ENCODE results near the gene ANO3. TPM values are rescaled to one million over a fixed set of nuclear protein-coding genes. Genes with fewer than 3 reads are reported as not detected.
A peak's percentile ranks its signal among the peaks of the same experiment; 100 is the strongest.

The ANO3 gene
- polyA plus RNA-seq, 4 donors, result 0.33 to 4.0 (median 2.8) TPM

GRCh38 chr11:26350002-26350401, 18.1 kb downstream of the ANO3 start:
- no peak for DNase-seq (ENCODE audit: low read depth in 4 of 4, low spot score in 3 of 4)

GRCh38 chr11:26353010-26353409, 21.1 kb downstream of the ANO3 start:
- no peak for DNase-seq (ENCODE audit: low read depth in 4 of 4, low spot score in 3 of 4)

GRCh38 chr11:26359055-26359454, 27.1 kb downstream of the ANO3 start:
- no peak for DNase-seq (ENCODE audit: low read depth in 4 of 4, low spot score in 3 of 4)

- DNase-seq (ENCODE audit: low read depth in 4 of 4, low spot score in 3 of 4), result no peak
Measured at GRCh38 chr11:26365284-26365683, 33.4 kb downstream of the ANO3 start.

GRCh38 chr11:26377619-26378018, 45.7 kb downstream of the ANO3 start:
- DNase-seq (ENCODE audit: low read depth in 4 of 4, low spot score in 3 of 4), result no peak

- DNase-seq (ENCODE audit: low read depth in 4 of 4, low spot score in 3 of 4), result no peak
Measured at GRCh38 chr11:26399336-26399735, 67.4 kb downstream of the ANO3 start.

- DNase-seq (ENCODE audit: low read depth in 4 of 4, low spot score in 3 of 4), result no peak
Measured at GRCh38 chr11:26410706-26411366, 78.9 kb downstream of the ANO3 start.

GRCh38 chr11:26412955-26413354, 81.0 kb downstream of the ANO3 start:
- no peak for DNase-seq (ENCODE audit: low read depth in 4 of 4, low spot score in 3 of 4)

- no peak for DNase-seq (ENCODE audit: low read depth in 4 of 4, low spot score in 3 of 4)
Measured at GRCh38 chr11:26418386-26418912, 86.5 kb downstream of the ANO3 start.

GRCh38 chr11:26420331-26420730, 88.4 kb downstream of the ANO3 start:
- no peak for DNase-seq (ENCODE audit: low read depth in 4 of 4, low spot score in 3 of 4)

- DNase-seq (ENCODE audit: low read depth in 4 of 4, low spot score in 3 of 4), result no peak
Measured at GRCh38 chr11:26424255-26424654, 92.3 kb downstream of the ANO3 start.

GRCh38 chr11:26439854-26440253, 107.9 kb downstream of the ANO3 start:
- DNase-seq (ENCODE audit: low read depth in 4 of 4, low spot score in 3 of 4), result no peak

GRCh38 chr11:26442131-26442530, 110.2 kb downstream of the ANO3 start:
- no peak for DNase-seq (ENCODE audit: low read depth in 4 of 4, low spot score in 3 of 4)

GRCh38 chr11:26443617-26444016, 111.7 kb downstream of the ANO3 start:
- no peak for DNase-seq (ENCODE audit: low read depth in 4 of 4, low spot score in 3 of 4)

GRCh38 chr11:26457636-26458035, 125.7 kb downstream of the ANO3 start:
- no peak for DNase-seq (ENCODE audit: low read depth in 4 of 4, low spot score in 3 of 4)

GRCh38 chr11:26465274-26465673, 133.3 kb downstream of the ANO3 start:
- no peak for DNase-seq (ENCODE audit: low read depth in 4 of 4, low spot score in 3 of 4)

- DNase-seq (ENCODE audit: low read depth in 4 of 4, low spot score in 3 of 4), result no peak
Measured at GRCh38 chr11:26467506-26467905, 135.6 kb downstream of the ANO3 start.

GRCh38 chr11:26470992-26471391, 139.1 kb downstream of the ANO3 start:
- DNase-seq (ENCODE audit: low read depth in 4 of 4, low spot score in 3 of 4), result no peak

GRCh38 chr11:26473216-26474194, 141.6 kb downstream of the ANO3 start:
- DNase-seq (ENCODE audit: low read depth in 4 of 4, low spot score in 3 of 4), result peak in 2 of 4 donors; percentile 2 to 7

GRCh38 chr11:26474401-26474800, 142.5 kb downstream of the ANO3 start:
- DNase-seq (ENCODE audit: low read depth in 4 of 4, low spot score in 3 of 4), result no peak

GRCh38 chr11:26477396-26477795, 145.5 kb downstream of the ANO3 start:
- no peak for DNase-seq (ENCODE audit: low read depth in 4 of 4, low spot score in 3 of 4)

- DNase-seq (ENCODE audit: low read depth in 4 of 4, low spot score in 3 of 4), result no peak
Measured at GRCh38 chr11:26478710-26479109, 146.8 kb downstream of the ANO3 start.
